Gastrocnemius medialis (tissue), 4 donors: ENCODE results near the gene ENDOV. TPM values are rescaled to one million over a fixed set of nuclear protein-coding genes. Genes with fewer than 3 reads are reported as not detected.

Source experiments
- ATAC-seq, 2 donors: fragments of 150-250 bp; one replicate each; pipeline ENCODE4 v1.9.1; 2016
- DNase-seq, 2 donors: peaks; one replicate each; pipeline ENCODE4 v3.0.0-alpha.2; 2019
- H3K27ac ChIP-seq, 4 donors: fragments of 200-600 bp; sonication (generic); 1 replicate in 1 of 4; 2 replicates in 3 of 4; pipeline ENCODE4 v1.5.1; 2016 to 2018; ENCODE audit warnings: mild to moderate bottlenecking in 2 of 4, moderate library complexity in 1 of 4
- H3K27me3 ChIP-seq, 3 donors: fragments of 200-600 bp; sonication (generic) in 2 of 3; 1 replicate in 1 of 3; 2 replicates in 2 of 3; pipeline versions ENCODE4 v1.5.1 to v1.6.0; 2016 to 2019; ENCODE audit warnings: mild to moderate bottlenecking in 1 of 3, moderate library complexity in 1 of 3
- H3K36me3 ChIP-seq, 2 donors: fragments of 200-600 bp; sonication (generic) in 1 of 2; one replicate each; pipeline ENCODE4 v1.5.1; 2017 to 2018
- H3K4me1 ChIP-seq, 2 donors: fragments of 200-600 bp; sonication (generic) in 1 of 2; one replicate each; pipeline ENCODE4 v1.5.1; 2016 to 2017; ENCODE audit warnings: mild to moderate bottlenecking in 2 of 2
- H3K4me3 ChIP-seq, 4 donors: fragments of 200-600 bp; sonication (generic) in 3 of 4; 1 replicate in 1 of 4; 2 replicates in 3 of 4; pipeline ENCODE4 v1.5.1; 2016 to 2019; ENCODE audit warnings: mild to moderate bottlenecking in 2 of 4
- H3K9me3 ChIP-seq, 3 donors: fragments of 200-600 bp; sonication (generic) in 2 of 3; 1 replicate in 1 of 3; 2 replicates in 2 of 3; pipeline ENCODE4 v1.5.1; 2016 to 2019
- CTCF ChIP-seq, 5 experiments: fragments of 450-650 bp in 3 of 5; fragments of 200-600 bp in 2 of 5; sonication (generic) in 2 of 5; IDR thresholded peaks in 4 of 5; conservative IDR thresholded peaks in 1 of 5; 1 replicate in 4 of 5; 2 replicates in 1 of 5; pipeline ENCODE4 v1.5.1; 2016 to 2019; ENCODE audit warnings: antibody characterized with exemption in 5 of 5, mild to moderate bottlenecking in 3 of 5, moderate library complexity in 3 of 5
- POLR2A ChIP-seq, 2 donors: fragments of 450-650 bp; IDR thresholded peaks; one replicate each; pipeline ENCODE4 v1.6.1; 2017; ENCODE audit warnings: antibody characterized with exemption in 2 of 2, mild to moderate bottlenecking in 2 of 2, moderate library complexity in 2 of 2
- in situ Hi-C, 4 donors: fragments of 200-750 bp; cut with MboI; loops; one replicate each; pipeline versions ENCODE4 v1.15.0 to v1.8.0; 2017; ENCODE audit warnings: low sequenced_read_pairs in 4 of 4
- intact Hi-C: fragments of 100-400 bp; cut with DNase I; formaldehyde crosslinking; loops from one replicate; pipeline ENCODE4 v1.15.1; 2023; ENCODE audit warnings: low total_unique reads
- total RNA-seq, 4 donors: library from RNA; depleted of rRNA; stranded (reverse); fragments of >200 nt; gene quantifications; one replicate each; pipeline versions ENCODE4 v1.1.0 to v1.2.3, GENCODE V29; 2016

The ENDOV gene
- total RNA-seq, 4 donors from 2014 or later, result 9.1 to 24.1 (median 18.0) TPM

- Histone ChIP-seq H3K4me3 (no peak overlapping the region), H3K36me3 (peaks cover 0 to 9% of the 10 kb centered on the region in 2 donors), H3K27me3 (no peaks in the 10 kb centered on the region), H3K4me1 (peaks cover 0 to 15% of the 10 kb centered on the region in 2 donors), H3K9me3 (no peaks in the 10 kb centered on the region), H3K27ac (no peak overlapping the region)
- DNase-seq (no peak), ATAC-seq (no peak)
- TF ChIP-seq POLR2A (IDR thresholded peaks at IDR 0.05) (no peak), CTCF (IDR thresholded peaks at IDR 0.05 in 4 of 5, conservative IDR thresholded peaks at IDR 0.05 in 1 of 5) (no peak)
- in situ Hi-C loops (loop anchor here (5.0 to 10.0 kb wide), 4 partner anchors 147 to 557 kb away; no protein-coding TSS in a partner anchor), intact Hi-C loops (loop anchor here (1.0 to 10.0 kb wide), 6 partner anchors 27 to 675 kb away; partner anchors contain the start of gene NPTX1)
Measured at GRCh38 chr17:80427366-80428282, 12.7 kb downstream of the ENDOV start.

- in situ Hi-C loops, result loop anchor here (5.0 to 10.0 kb wide), 4 partner anchors 146 to 556 kb away; no protein-coding TSS in a partner anchor
- no peak for ATAC-seq
- H3K4me1 ChIP-seq, result peaks cover 0 to 8% of the 10 kb centered on the region in 2 donors
- H3K27ac ChIP-seq, result no peak overlapping the region
- no peak for DNase-seq
- H3K27me3 ChIP-seq, result no peaks in the 10 kb centered on the region
- no peaks in the 10 kb centered on the region for H3K9me3 ChIP-seq
- H3K36me3 ChIP-seq, result peaks cover 0 to 9% of the 10 kb centered on the region in 2 donors
- TF ChIP-seq CTCF (IDR thresholded peaks at IDR 0.05 in 4 of 5, conservative IDR thresholded peaks at IDR 0.05 in 1 of 5) (no peak), POLR2A (IDR thresholded peaks at IDR 0.05) (no peak)
- intact Hi-C loops, result loop anchor here (5.0 to 10.0 kb wide), 3 partner anchors 49 to 674 kb away; partner anchors contain the start of gene NPTX1
- H3K4me3 ChIP-seq, result no peak overlapping the region
Measured at GRCh38 chr17:80428363-80428762, 13.4 kb downstream of the ENDOV start.

- H3K27me3 ChIP-seq, result no peaks in the 10 kb centered on the region
- in situ Hi-C loops (loop anchor here (5.0 to 10.0 kb wide), 4 partner anchors 146 to 556 kb away; no protein-coding TSS in a partner anchor), intact Hi-C loops (loop anchor here (5.0 to 10.0 kb wide), 3 partner anchors 49 to 674 kb away; partner anchors contain the start of gene NPTX1)
- H3K4me1 ChIP-seq, result peaks cover 0 to 4% of the 10 kb centered on the region in 2 donors
- TF ChIP-seq POLR2A (IDR thresholded peaks at IDR 0.05), result no peak
- no peak for TF ChIP-seq CTCF (IDR thresholded peaks at IDR 0.05 in 4 of 5, conservative IDR thresholded peaks at IDR 0.05 in 1 of 5)
- ATAC-seq (no peak), DNase-seq (no peak)
- peaks cover 0 to 9% of the 10 kb centered on the region in 2 donors for H3K36me3 ChIP-seq
- H3K9me3 ChIP-seq, result no peaks in the 10 kb centered on the region
- no peak overlapping the region for H3K27ac ChIP-seq
- no peak overlapping the region for H3K4me3 ChIP-seq
Measured at GRCh38 chr17:80428796-80429195, 13.8 kb downstream of the ENDOV start.

GRCh38 chr17:80429356-80430275 lies 14.6 kb downstream of the ENDOV start:
- Histone ChIP-seq H3K4me1 (peaks cover 0 to 3% of the 10 kb centered on the region in 2 donors), H3K27ac (no peak overlapping the region), H3K4me3 (no peak overlapping the region), H3K9me3 (no peaks in the 10 kb centered on the region), H3K36me3 (peaks cover 0 to 9% of the 10 kb centered on the region in 2 donors), H3K27me3 (no peaks in the 10 kb centered on the region)
- in situ Hi-C loops, result loop anchor here (5.0 to 10.0 kb wide), 4 partner anchors 145 to 555 kb away; no protein-coding TSS in a partner anchor
- ATAC-seq (no peak), DNase-seq (no peak)
- intact Hi-C loops, result loop anchor here (5.0 to 10.0 kb wide), 3 partner anchors 48 to 673 kb away; partner anchors contain the start of gene NPTX1
- TF ChIP-seq CTCF (IDR thresholded peaks at IDR 0.05 in 4 of 5, conservative IDR thresholded peaks at IDR 0.05 in 1 of 5) (no peak), POLR2A (IDR thresholded peaks at IDR 0.05) (no peak)
